ENCODE data around the gene RFNG. TPM values are rescaled to one million over a fixed set of nuclear protein-coding genes. Genes with fewer than 3 reads are reported as not detected.

Gene RFNG
- polyA plus RNA-seq, 4 donors: 35.4 to 43.8 (median 39.2) TPM

GRCh38 chr17:82097184-82097918, 45.7 kb upstream of the RFNG start:
- Histone ChIP-seq H3K4me1 (ENCODE audit: control insufficient read depth in 3 of 3, insufficient read depth in 2 of 3, low read depth in 1 of 3, low read length in 2 of 3) (peaks cover 2 to 32% (median 6%) of the 10 kb centered on the region in 3 donors), H3K27ac (ENCODE audit: low read depth in 1 of 3, low read length in 2 of 3) (peak overlapping the region; percentile 71 to 92 (median 85)), H3K4me3 (ENCODE audit: low read depth in 1 of 3, low read length in 3 of 3) (peak overlapping the region; percentile 54 to 73 (median 62)), H3K36me3 (ENCODE audit: control insufficient read depth in 3 of 3, insufficient read depth in 2 of 3, low read depth in 1 of 3, low read length in 3 of 3) (peaks cover 4 to 58% (median 9%) of the 10 kb centered on the region in 3 donors), H3K27me3 (ENCODE audit: control insufficient read depth in 3 of 3, insufficient read depth in 3 of 3, low read length in 3 of 3) (no peaks in the 10 kb centered on the region), H3K9me3 (ENCODE audit: control insufficient read depth in 2 of 2, insufficient read depth in 1 of 2, low read depth in 1 of 2, low read length in 1 of 2) (no peaks in the 10 kb centered on the region)
- no peak for FAIRE-seq
- WGBS, 3 donors: 1% methylated on average over 41 to 77 of the region's 77 CpGs
- DNase-seq: peak; percentile 32 to 74

- 56 to 69% (median 58%) methylated on average over 7 to 8 of the region's 8 CpGs for WGBS, 3 donors
- Histone ChIP-seq H3K4me1 (ENCODE audit: control insufficient read depth in 3 of 3, insufficient read depth in 2 of 3, low read depth in 1 of 3, low read length in 2 of 3) (peaks cover 2 to 28% (median 6%) of the 10 kb centered on the region in 3 donors), H3K27me3 (ENCODE audit: control insufficient read depth in 3 of 3, insufficient read depth in 3 of 3, low read length in 3 of 3) (no peaks in the 10 kb centered on the region), H3K9me3 (ENCODE audit: control insufficient read depth in 2 of 2, insufficient read depth in 1 of 2, low read depth in 1 of 2, low read length in 1 of 2) (no peaks in the 10 kb centered on the region), H3K27ac (ENCODE audit: low read depth in 1 of 3, low read length in 2 of 3) (peak overlapping the region in 1 of 3 donors; percentile 46), H3K36me3 (ENCODE audit: control insufficient read depth in 3 of 3, insufficient read depth in 2 of 3, low read depth in 1 of 3, low read length in 3 of 3) (peaks cover 9 to 61% (median 13%) of the 10 kb centered on the region in 3 donors), H3K4me3 (ENCODE audit: low read depth in 1 of 3, low read length in 3 of 3) (peak overlapping the region; percentile 54 to 73 (median 62))
- FAIRE-seq (no peak), DNase-seq (no peak)
Measured at GRCh38 chr17:82096709-82097183, 45.1 kb upstream of the RFNG start.

GRCh38 chr17:82095777-82096708, 44.4 kb upstream of the RFNG start:
- no peaks in the 10 kb centered on the region for H3K9me3 ChIP-seq (ENCODE audit: control insufficient read depth in 2 of 2, insufficient read depth in 1 of 2, low read depth in 1 of 2, low read length in 1 of 2)
- WGBS, 3 donors: 92 to 96% (median 94%) methylated on average over 35 of the region's 35 CpGs
- no peak overlapping the region for H3K27ac ChIP-seq (ENCODE audit: low read depth in 1 of 3, low read length in 2 of 3)
- DNase-seq (no peak), FAIRE-seq (no peak)
- no peaks in the 10 kb centered on the region for H3K27me3 ChIP-seq (ENCODE audit: control insufficient read depth in 3 of 3, insufficient read depth in 3 of 3, low read length in 3 of 3)
- H3K4me1 ChIP-seq (ENCODE audit: control insufficient read depth in 3 of 3, insufficient read depth in 2 of 3, low read depth in 1 of 3, low read length in 2 of 3): peaks cover 2 to 21% (median 6%) of the 10 kb centered on the region in 3 donors
- peaks cover 9 to 61% (median 17%) of the 10 kb centered on the region in 3 donors for H3K36me3 ChIP-seq (ENCODE audit: control insufficient read depth in 3 of 3, insufficient read depth in 2 of 3, low read depth in 1 of 3, low read length in 3 of 3)
- H3K4me3 ChIP-seq (ENCODE audit: low read depth in 1 of 3, low read length in 3 of 3): peak overlapping the region in 1 of 3 donors; percentile 54

GRCh38 chr17:82094931-82095776, 43.5 kb upstream of the RFNG start:
- WGBS, 3 donors: 92 to 93% (median 93%) methylated on average over 36 to 37 of the region's 37 CpGs
- no peak for FAIRE-seq
- no peak overlapping the region for H3K4me3 ChIP-seq (ENCODE audit: low read depth in 1 of 3, low read length in 3 of 3)
- peaks cover 2 to 19% (median 6%) of the 10 kb centered on the region in 3 donors for H3K4me1 ChIP-seq (ENCODE audit: control insufficient read depth in 3 of 3, insufficient read depth in 2 of 3, low read depth in 1 of 3, low read length in 2 of 3)
- no peaks in the 10 kb centered on the region for H3K27me3 ChIP-seq (ENCODE audit: control insufficient read depth in 3 of 3, insufficient read depth in 3 of 3, low read length in 3 of 3)
- no peaks in the 10 kb centered on the region for H3K9me3 ChIP-seq (ENCODE audit: control insufficient read depth in 2 of 2, insufficient read depth in 1 of 2, low read depth in 1 of 2, low read length in 1 of 2)
- H3K36me3 ChIP-seq (ENCODE audit: control insufficient read depth in 3 of 3, insufficient read depth in 2 of 3, low read depth in 1 of 3, low read length in 3 of 3): peaks cover 14 to 64% (median 19%) of the 10 kb centered on the region in 3 donors
- H3K27ac ChIP-seq (ENCODE audit: low read depth in 1 of 3, low read length in 2 of 3): no peak overlapping the region
- DNase-seq: no peak

GRCh38 chr17:82092995-82093751, 41.6 kb upstream of the RFNG start:
- 96 to 97% (median 97%) methylated on average over 38 to 40 of the region's 40 CpGs for WGBS, 3 donors
- H3K4me1 ChIP-seq (ENCODE audit: control insufficient read depth in 3 of 3, insufficient read depth in 2 of 3, low read depth in 1 of 3, low read length in 2 of 3): peaks cover 0 to 10% (median 0%) of the 10 kb centered on the region in 3 donors
- peaks cover 16 to 84% (median 19%) of the 10 kb centered on the region in 3 donors for H3K36me3 ChIP-seq (ENCODE audit: control insufficient read depth in 3 of 3, insufficient read depth in 2 of 3, low read depth in 1 of 3, low read length in 3 of 3)
- no peaks in the 10 kb centered on the region for H3K27me3 ChIP-seq (ENCODE audit: control insufficient read depth in 3 of 3, insufficient read depth in 3 of 3, low read length in 3 of 3)
- DNase-seq (no peak), FAIRE-seq (no peak)
- H3K4me3 ChIP-seq (ENCODE audit: low read depth in 1 of 3, low read length in 3 of 3): no peak overlapping the region
- H3K9me3 ChIP-seq (ENCODE audit: control insufficient read depth in 2 of 2, insufficient read depth in 1 of 2, low read depth in 1 of 2, low read length in 1 of 2): no peaks in the 10 kb centered on the region
- H3K27ac ChIP-seq (ENCODE audit: low read depth in 1 of 3, low read length in 2 of 3): no peak overlapping the region

- Histone ChIP-seq H3K27ac (ENCODE audit: low read depth in 1 of 3, low read length in 2 of 3) (no peak overlapping the region), H3K4me1 (ENCODE audit: control insufficient read depth in 3 of 3, insufficient read depth in 2 of 3, low read depth in 1 of 3, low read length in 2 of 3) (peaks cover 0 to 10% (median 0%) of the 10 kb centered on the region in 3 donors), H3K36me3 (ENCODE audit: control insufficient read depth in 3 of 3, insufficient read depth in 2 of 3, low read depth in 1 of 3, low read length in 3 of 3) (peaks cover 16 to 89% (median 21%) of the 10 kb centered on the region in 3 donors), H3K9me3 (ENCODE audit: control insufficient read depth in 2 of 2, insufficient read depth in 1 of 2, low read depth in 1 of 2, low read length in 1 of 2) (no peaks in the 10 kb centered on the region), H3K4me3 (ENCODE audit: low read depth in 1 of 3, low read length in 3 of 3) (no peak overlapping the region), H3K27me3 (ENCODE audit: control insufficient read depth in 3 of 3, insufficient read depth in 3 of 3, low read length in 3 of 3) (no peaks in the 10 kb centered on the region)
- FAIRE-seq: no peak
- WGBS, 3 donors: 96 to 97% (median 96%) methylated on average over 12 to 20 of the region's 20 CpGs
- DNase-seq: no peak
Measured at GRCh38 chr17:82092628-82092994, 41.0 kb upstream of the RFNG start.

GRCh38 chr17:82092094-82092586, 40.5 kb upstream of the RFNG start:
- H3K9me3 ChIP-seq (ENCODE audit: control insufficient read depth in 2 of 2, insufficient read depth in 1 of 2, low read depth in 1 of 2, low read length in 1 of 2): no peaks in the 10 kb centered on the region
- no peak overlapping the region for H3K27ac ChIP-seq (ENCODE audit: low read depth in 1 of 3, low read length in 2 of 3)
- H3K4me3 ChIP-seq (ENCODE audit: low read depth in 1 of 3, low read length in 3 of 3): no peak overlapping the region
- H3K4me1 ChIP-seq (ENCODE audit: control insufficient read depth in 3 of 3, insufficient read depth in 2 of 3, low read depth in 1 of 3, low read length in 2 of 3): peaks cover 0 to 10% (median 0%) of the 10 kb centered on the region in 3 donors
- H3K36me3 ChIP-seq (ENCODE audit: control insufficient read depth in 3 of 3, insufficient read depth in 2 of 3, low read depth in 1 of 3, low read length in 3 of 3): peaks cover 21 to 94% (median 21%) of the 10 kb centered on the region in 3 donors
- H3K27me3 ChIP-seq (ENCODE audit: control insufficient read depth in 3 of 3, insufficient read depth in 3 of 3, low read length in 3 of 3): no peaks in the 10 kb centered on the region
- FAIRE-seq (no peak), DNase-seq (no peak)
- WGBS, 3 donors: 92 to 94% (median 92%) methylated on average over 22 to 23 of the region's 23 CpGs

Measured in small intestine (tissue), 7 donors.